Activated naive CD4-positive, alpha-beta T cell (primary cell): Measurements from ENCODE around the gene FER.
"Not testable (repeated sequence)": the region's sequence is repeated elsewhere in the genome, so short reads cannot be mapped to it uniquely, and the experiment has no call there.

Source experiments
- DNase-seq, 4 experiments: peaks; one replicate each; lab custom pipeline; 2025; lab: John Stamatoyannopoulos, UW

Gene FER

GRCh38 chr5:108966910-108967309 lies 219.2 kb downstream of the FER start:
- no peak for DNase-seq

- DNase-seq, result no peak
Measured at GRCh38 chr5:108974594-108974993, 226.9 kb downstream of the FER start.

GRCh38 chr5:108975697-108976096 lies 228.0 kb downstream of the FER start:
- DNase-seq, result no peak

- no peak for DNase-seq
Measured at GRCh38 chr5:108983461-108984092, 235.9 kb downstream of the FER start.

GRCh38 chr5:108989761-108990392 lies 242.2 kb downstream of the FER start:
- no peak for DNase-seq

- not testable (repeated sequence) for DNase-seq
Measured at GRCh38 chr5:108992396-108993085, 244.8 kb downstream of the FER start.

GRCh38 chr5:108993440-108993839 lies 245.7 kb downstream of the FER start:
- not testable (repeated sequence) for DNase-seq

- DNase-seq, result no peak
Measured at GRCh38 chr5:108997720-108998119, 250.0 kb downstream of the FER start.

GRCh38 chr5:108998216-108998615 lies 250.5 kb downstream of the FER start:
- no peak for DNase-seq

GRCh38 chr5:109003928-109004327 lies 256.2 kb downstream of the FER start:
- DNase-seq, result no peak

- DNase-seq, result no peak
Measured at GRCh38 chr5:109005297-109006009, 257.8 kb downstream of the FER start.

GRCh38 chr5:109006129-109006528 lies 258.4 kb downstream of the FER start:
- DNase-seq, result no peak

- DNase-seq, result no peak
Measured at GRCh38 chr5:109016300-109016699, 268.6 kb downstream of the FER start.

GRCh38 chr5:109022056-109022455 lies 274.4 kb downstream of the FER start:
- no peak for DNase-seq

- DNase-seq, result not testable (repeated sequence)
Measured at GRCh38 chr5:109025729-109026128, 278.0 kb downstream of the FER start.

- DNase-seq, result no peak
Measured at GRCh38 chr5:109027983-109028607, 280.4 kb downstream of the FER start.

- DNase-seq, result no peak
Measured at GRCh38 chr5:109028608-109029299, 281.1 kb downstream of the FER start.

- DNase-seq, result no peak
Measured at GRCh38 chr5:109029847-109030246, 282.1 kb downstream of the FER start.

- DNase-seq, result no peak
Measured at GRCh38 chr5:109030360-109031143, 282.9 kb downstream of the FER start.

- DNase-seq, result no peak
Measured at GRCh38 chr5:109034306-109034705, 286.6 kb downstream of the FER start.

- no peak for DNase-seq
Measured at GRCh38 chr5:109035436-109035835, 287.7 kb downstream of the FER start.
